Measurements from ENCODE around the gene GUCA1A.
"Not testable (repeated sequence)": the region's sequence is repeated elsewhere in the genome, so short reads cannot be mapped to it uniquely, and the experiment has no call there.

The GUCA1A gene

GRCh38 chr6:42162384-42162783 lies 10.8 kb upstream of the GUCA1A start:
- Histone ChIP-seq H3K36me3 (ENCODE audit: control insufficient read depth, insufficient read depth, low read length) (no peaks in the 10 kb centered on the region), H3K27me3 (ENCODE audit: control insufficient read depth, insufficient read depth, low read length) (no peaks in the 10 kb centered on the region), H3K27ac (ENCODE audit: low read depth, low read length) (no peak overlapping the region)

GRCh38 chr6:42162812-42163211 lies 10.4 kb upstream of the GUCA1A start:
- Histone ChIP-seq H3K4me3 (ENCODE audit: low read depth, low read length) (no peak overlapping the region), H3K36me3 (ENCODE audit: control insufficient read depth, insufficient read depth, low read length) (no peaks in the 10 kb centered on the region), H3K9me3 (ENCODE audit: control insufficient read depth, insufficient read depth, low read depth, low read length) (no peaks in the 10 kb centered on the region), H3K9ac (ENCODE audit: low read length) (no peak overlapping the region), H3K27ac (ENCODE audit: low read depth, low read length) (no peak overlapping the region), H3K4me1 (ENCODE audit: control insufficient read depth, insufficient read depth, low read length) (peaks cover 22% of the 10 kb centered on the region), H3K27me3 (ENCODE audit: control insufficient read depth, insufficient read depth, low read length) (no peaks in the 10 kb centered on the region)

More at GRCh38 chr6:42162384-42162783, 10.8 kb upstream of the GUCA1A start:
- H3K4me1 ChIP-seq (ENCODE audit: control insufficient read depth, insufficient read depth, low read length), result peaks cover 24% of the 10 kb centered on the region
- H3K9me3 ChIP-seq (ENCODE audit: control insufficient read depth, insufficient read depth, low read depth, low read length), result no peaks in the 10 kb centered on the region
- no peak overlapping the region for H3K9ac ChIP-seq (ENCODE audit: low read length)
- no peak overlapping the region for H3K4me3 ChIP-seq (ENCODE audit: low read depth, low read length)

GRCh38 chr6:42163981-42164380 lies 9.2 kb upstream of the GUCA1A start:
- no peaks in the 10 kb centered on the region for H3K27me3 ChIP-seq (ENCODE audit: control insufficient read depth, insufficient read depth, low read length)
- H3K27ac ChIP-seq (ENCODE audit: low read depth, low read length), result no peak overlapping the region
- H3K4me3 ChIP-seq (ENCODE audit: low read depth, low read length), result no peak overlapping the region
- H3K4me1 ChIP-seq (ENCODE audit: control insufficient read depth, insufficient read depth, low read length), result peaks cover 17% of the 10 kb centered on the region
- no peaks in the 10 kb centered on the region for H3K9me3 ChIP-seq (ENCODE audit: control insufficient read depth, insufficient read depth, low read depth, low read length)
- no peak overlapping the region for H3K9ac ChIP-seq (ENCODE audit: low read length)
- no peaks in the 10 kb centered on the region for H3K36me3 ChIP-seq (ENCODE audit: control insufficient read depth, insufficient read depth, low read length)

GRCh38 chr6:42165016-42165415 lies 8.1 kb upstream of the GUCA1A start:
- Histone ChIP-seq H3K36me3 (ENCODE audit: control insufficient read depth, insufficient read depth, low read length) (no peaks in the 10 kb centered on the region), H3K4me3 (ENCODE audit: low read depth, low read length) (no peak overlapping the region), H3K9me3 (ENCODE audit: control insufficient read depth, insufficient read depth, low read depth, low read length) (no peaks in the 10 kb centered on the region), H3K9ac (ENCODE audit: low read length) (no peak overlapping the region), H3K4me1 (ENCODE audit: control insufficient read depth, insufficient read depth, low read length) (peaks cover 17% of the 10 kb centered on the region), H3K27ac (ENCODE audit: low read depth, low read length) (no peak overlapping the region), H3K27me3 (ENCODE audit: control insufficient read depth, insufficient read depth, low read length) (no peaks in the 10 kb centered on the region)

- peaks cover 17% of the 10 kb centered on the region for H3K4me1 ChIP-seq (ENCODE audit: control insufficient read depth, insufficient read depth, low read length)
- H3K36me3 ChIP-seq (ENCODE audit: control insufficient read depth, insufficient read depth, low read length), result no peaks in the 10 kb centered on the region
- no peak overlapping the region for H3K27ac ChIP-seq (ENCODE audit: low read depth, low read length)
- H3K27me3 ChIP-seq (ENCODE audit: control insufficient read depth, insufficient read depth, low read length), result no peaks in the 10 kb centered on the region
- peak overlapping the region; percentile 2 for H3K9ac ChIP-seq (ENCODE audit: low read length)
- no peaks in the 10 kb centered on the region for H3K9me3 ChIP-seq (ENCODE audit: control insufficient read depth, insufficient read depth, low read depth, low read length)
- H3K4me3 ChIP-seq (ENCODE audit: low read depth, low read length), result 0 out of 2 replicates have a peak overlapping the region, but pooled peaks have one; percentile 3
Observed at GRCh38 chr6:42166444-42167141, 6.6 kb upstream of the GUCA1A start.

GRCh38 chr6:42168650-42169049 lies 4.5 kb upstream of the GUCA1A start:
- H3K4me3 ChIP-seq (ENCODE audit: low read depth, low read length), result no peak overlapping the region
- H3K27ac ChIP-seq (ENCODE audit: low read depth, low read length), result no peak overlapping the region
- no peak overlapping the region for H3K9ac ChIP-seq (ENCODE audit: low read length)
- H3K27me3 ChIP-seq (ENCODE audit: control insufficient read depth, insufficient read depth, low read length), result no peaks in the 10 kb centered on the region
- no peaks in the 10 kb centered on the region for H3K9me3 ChIP-seq (ENCODE audit: control insufficient read depth, insufficient read depth, low read depth, low read length)
- H3K4me1 ChIP-seq (ENCODE audit: control insufficient read depth, insufficient read depth, low read length), result peaks cover 10% of the 10 kb centered on the region
- no peaks in the 10 kb centered on the region for H3K36me3 ChIP-seq (ENCODE audit: control insufficient read depth, insufficient read depth, low read length)

GRCh38 chr6:42169780-42170179 lies 3.4 kb upstream of the GUCA1A start:
- not testable (repeated sequence) for H3K4me3 ChIP-seq (ENCODE audit: low read depth, low read length)

GRCh38 chr6:42171813-42172581 lies 1.2 kb upstream of the GUCA1A start:
- no peaks in the 10 kb centered on the region for H3K36me3 ChIP-seq (ENCODE audit: control insufficient read depth, insufficient read depth, low read length)
- H3K27me3 ChIP-seq (ENCODE audit: control insufficient read depth, insufficient read depth, low read length), result no peaks in the 10 kb centered on the region
- H3K9ac ChIP-seq (ENCODE audit: low read length), result no peak overlapping the region
- H3K27ac ChIP-seq (ENCODE audit: low read depth, low read length), result no peak overlapping the region
- H3K4me3 ChIP-seq (ENCODE audit: low read depth, low read length), result no peak overlapping the region
- no peaks in the 10 kb centered on the region for H3K9me3 ChIP-seq (ENCODE audit: control insufficient read depth, insufficient read depth, low read depth, low read length)
- peaks cover 10% of the 10 kb centered on the region for H3K4me1 ChIP-seq (ENCODE audit: control insufficient read depth, insufficient read depth, low read length)

More at GRCh38 chr6:42169780-42170179, 3.4 kb upstream of the GUCA1A start:
- H3K36me3 ChIP-seq (ENCODE audit: control insufficient read depth, insufficient read depth, low read length); H3K9ac ChIP-seq (ENCODE audit: low read length); H3K9me3 ChIP-seq (ENCODE audit: control insufficient read depth, insufficient read depth, low read depth, low read length); H3K27ac ChIP-seq (ENCODE audit: low read depth, low read length); H3K4me1 ChIP-seq (ENCODE audit: control insufficient read depth, insufficient read depth, low read length); H3K27me3 ChIP-seq (ENCODE audit: control insufficient read depth, insufficient read depth, low read length): not testable (repeated sequence)

- peaks cover 28% of the 10 kb centered on the region for H3K4me1 ChIP-seq (ENCODE audit: control insufficient read depth, insufficient read depth, low read length)
- no peak overlapping the region for H3K4me3 ChIP-seq (ENCODE audit: low read depth, low read length)
- H3K9me3 ChIP-seq (ENCODE audit: control insufficient read depth, insufficient read depth, low read depth, low read length), result no peaks in the 10 kb centered on the region
- H3K27ac ChIP-seq (ENCODE audit: low read depth, low read length), result no peak overlapping the region
- H3K36me3 ChIP-seq (ENCODE audit: control insufficient read depth, insufficient read depth, low read length), result no peaks in the 10 kb centered on the region
- no peaks in the 10 kb centered on the region for H3K27me3 ChIP-seq (ENCODE audit: control insufficient read depth, insufficient read depth, low read length)
- H3K9ac ChIP-seq (ENCODE audit: low read length), result no peak overlapping the region
Observed at GRCh38 chr6:42175860-42176259, 2.7 kb downstream of the GUCA1A start.

- H3K27me3 ChIP-seq (ENCODE audit: control insufficient read depth, insufficient read depth, low read length), result no peaks in the 10 kb centered on the region
- peak overlapping the region; percentile 69 for H3K4me3 ChIP-seq (ENCODE audit: low read depth, low read length)
- no peak overlapping the region for H3K9ac ChIP-seq (ENCODE audit: low read length)
- no peaks in the 10 kb centered on the region for H3K36me3 ChIP-seq (ENCODE audit: control insufficient read depth, insufficient read depth, low read length)
- H3K4me1 ChIP-seq (ENCODE audit: control insufficient read depth, insufficient read depth, low read length), result peaks cover 28% of the 10 kb centered on the region
- H3K9me3 ChIP-seq (ENCODE audit: control insufficient read depth, insufficient read depth, low read depth, low read length), result no peaks in the 10 kb centered on the region
- peak overlapping the region; percentile 35; the same call in 1 of the 2 replicates for H3K27ac ChIP-seq (ENCODE audit: low read depth, low read length)
Observed at GRCh38 chr6:42176981-42177380, 3.8 kb downstream of the GUCA1A start.
